ENCODE data around the gene HOXD9. TPM values are rescaled to one million over a fixed set of nuclear protein-coding genes. Genes with fewer than 3 reads are reported as not detected.

The HOXD9 gene
- total RNA-seq: 1 to 10 TPM in 1 of 6 donors, under 1 TPM in 1, not detected in 4; 0.40 to 1.2 TPM

GRCh38 chr2:176122683-176123410 is at the start of gene HOXD9:
Gene HOXD9 (plus strand): TSS chr2:176122719. CDS start chr2:176122769, 50 bp downstream.
- ATAC-seq (ENCODE audit: low FRiP score in 2 of 2): peak in 1 of 2 donors; percentile 73

GRCh38 chr2:176072951-176073904 is 49.3 kb upstream of the HOXD9 start:
- no peak overlapping the region for H3K4me3 ChIP-seq
- H3K27ac ChIP-seq: no peak overlapping the region
- ATAC-seq (ENCODE audit: low FRiP score in 2 of 2) (no peak), DNase-seq (peak in 1 of 2 donors; percentile 40)
- H3K27me3 ChIP-seq: peaks cover 0 to 88% (median 33%) of the 10 kb centered on the region in 4 donors
- H3K36me3 ChIP-seq: no peaks in the 10 kb centered on the region
- WGBS, 2 donors: 7 to 8% methylated on average over 16 to 20 of the region's 29 CpGs
- no peaks in the 10 kb centered on the region for H3K9me3 ChIP-seq
- TF ChIP-seq EP300 (IDR thresholded peaks at IDR 0.05): no peak
- no peak for TF ChIP-seq POLR2AphosphoS5 (IDR thresholded peaks at IDR 0.05)
- no peak for TF ChIP-seq POLR2A (IDR thresholded peaks at IDR 0.05)
- no peak for TF ChIP-seq CTCF (IDR thresholded peaks at IDR 0.05)
- H3K4me1 ChIP-seq: peaks cover 0 to 14% (median 1%) of the 10 kb centered on the region in 4 donors

More at GRCh38 chr2:176122683-176123410, at the start of gene HOXD9:
- WGBS, 2 donors: 5 to 7% methylated on average over 19 to 33 of the region's 84 CpGs
- H3K27ac ChIP-seq: no peak within 1 kb of the TSS
- H3K36me3 ChIP-seq: no peaks in the 10 kb centered on the region
- H3K4me3 ChIP-seq: peak within 1 kb of the TSS in 3 of 4 donors; percentile 5 to 40 (median 37)
- H3K27me3 ChIP-seq: peaks cover 3 to 84% (median 52%) of the 10 kb centered on the region in 4 donors
- peaks cover 0 to 5% (median 0%) of the 10 kb centered on the region in 4 donors for H3K9me3 ChIP-seq
- peaks cover 13 to 24% (median 22%) of the 10 kb centered on the region in 4 donors for H3K4me1 ChIP-seq
- TF ChIP-seq POLR2A (IDR thresholded peaks at IDR 0.05) (no peak), CTCF (IDR thresholded peaks at IDR 0.05) (no peak), EP300 (IDR thresholded peaks at IDR 0.05) (no peak), POLR2AphosphoS5 (IDR thresholded peaks at IDR 0.05) (no peak)
- DNase-seq: peak in 1 of 2 donors; percentile 83

GRCh38 chr2:176074919-176075425 is 47.5 kb upstream of the HOXD9 start:
- no peaks in the 10 kb centered on the region for H3K9me3 ChIP-seq
- DNase-seq (no peak), ATAC-seq (ENCODE audit: low FRiP score in 2 of 2) (no peak)
- TF ChIP-seq POLR2A (IDR thresholded peaks at IDR 0.05) (no peak), EP300 (IDR thresholded peaks at IDR 0.05) (no peak), POLR2AphosphoS5 (IDR thresholded peaks at IDR 0.05) (no peak), CTCF (IDR thresholded peaks at IDR 0.05) (no peak)
- 21 to 31% methylated on average over 7 of the region's 7 CpGs for WGBS, 2 donors
- peaks cover 0 to 91% (median 40%) of the 10 kb centered on the region in 4 donors for H3K27me3 ChIP-seq
- no peak overlapping the region for H3K27ac ChIP-seq
- H3K4me1 ChIP-seq: peaks cover 4 to 20% (median 6%) of the 10 kb centered on the region in 4 donors
- H3K4me3 ChIP-seq: no peak overlapping the region
- no peaks in the 10 kb centered on the region for H3K36me3 ChIP-seq

- no peak overlapping the region for H3K27ac ChIP-seq
- no peak overlapping the region for H3K4me3 ChIP-seq
- H3K9me3 ChIP-seq: peaks cover 0 to under 1% (median under 1%) of the 10 kb centered on the region in 4 donors
- H3K36me3 ChIP-seq: no peaks in the 10 kb centered on the region
- no peak for TF ChIP-seq POLR2AphosphoS5 (IDR thresholded peaks at IDR 0.05)
- TF ChIP-seq POLR2A (IDR thresholded peaks at IDR 0.05): no peak
- TF ChIP-seq EP300 (IDR thresholded peaks at IDR 0.05): no peak
- TF ChIP-seq CTCF (IDR thresholded peaks at IDR 0.05): no peak
- peaks cover 5 to 25% (median 10%) of the 10 kb centered on the region in 4 donors for H3K4me1 ChIP-seq
- peaks cover 0 to 96% (median 44%) of the 10 kb centered on the region in 4 donors for H3K27me3 ChIP-seq
- 10% methylated on average over 15 of the region's 15 CpGs for WGBS, 2 donors
- ATAC-seq (ENCODE audit: low FRiP score in 2 of 2): no peak
- DNase-seq: no peak
Observed at GRCh38 chr2:176075481-176075880, 47.0 kb upstream of the HOXD9 start.
